ENCODE data around the gene AXIN2. TPM values are rescaled to one million over a fixed set of nuclear protein-coding genes. Genes with fewer than 3 reads are reported as not detected.
A peak's percentile ranks its signal among the peaks of the same experiment; 100 is the strongest.

The AXIN2 gene
- total RNA-seq, 1 donor from 2014 or later = 18.0 TPM

DNA sequence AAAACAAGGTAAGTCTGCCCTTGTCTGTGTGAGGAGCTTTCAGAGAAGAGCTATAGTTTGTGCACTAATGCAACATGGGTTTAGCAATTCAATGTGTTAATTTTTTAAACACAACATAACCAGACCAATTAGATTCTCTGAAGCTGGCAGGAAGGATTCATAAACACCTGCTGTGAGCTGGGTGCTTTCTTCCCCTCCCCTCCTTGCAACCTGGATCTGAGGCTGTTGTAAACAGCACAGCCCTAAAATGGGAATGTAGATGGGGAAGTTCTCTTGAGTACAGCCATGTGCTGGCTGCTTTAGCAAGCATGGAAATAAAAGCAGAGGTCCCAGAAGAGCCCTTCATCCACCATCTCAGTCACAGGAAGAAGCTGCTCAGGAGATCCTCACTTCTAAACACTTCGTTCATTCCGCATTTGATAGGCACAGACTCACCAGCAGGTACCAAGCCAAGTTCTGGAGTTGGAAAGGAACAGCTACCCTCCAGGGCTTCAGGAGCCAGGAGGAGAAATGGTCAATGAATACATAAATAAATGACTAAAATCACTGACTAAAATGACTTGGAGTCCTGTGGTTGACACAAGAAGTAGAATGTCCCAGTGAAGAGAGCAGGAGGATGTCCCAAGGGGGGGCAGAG, 21.7 kb downstream of the AXIN2 start:
- no peak for DNase-seq (ENCODE audit: low spot score)
- intact Hi-C loops (cut with DNase I) = no loop called here
- no peak for ATAC-seq

- DNase-seq (ENCODE audit: low spot score) (no peak), ATAC-seq (no peak)
- intact Hi-C loops (cut with DNase I) = no loop called here
Measured at GRCh38 chr17:65538675-65539529, 22.5 kb downstream of the AXIN2 start.

GRCh38 chr17:65537845-65538674, 23.4 kb downstream of the AXIN2 start:
- intact Hi-C loops (cut with DNase I) = no loop called here
- no peak for DNase-seq (ENCODE audit: low spot score)
- ATAC-seq = no peak

GRCh38 chr17:65537343-65537844, 24.1 kb downstream of the AXIN2 start:
- DNase-seq (ENCODE audit: low spot score) (no peak), ATAC-seq (no peak)
- intact Hi-C loops (cut with DNase I) = no loop called here

- DNase-seq (ENCODE audit: low spot score) (no peak), ATAC-seq (no peak)
- intact Hi-C loops (cut with DNase I) = no loop called here
Measured at GRCh38 chr17:65536573-65537342, 24.7 kb downstream of the AXIN2 start.

GRCh38 chr17:65535777-65536572, 25.5 kb downstream of the AXIN2 start:
- ATAC-seq (no peak), DNase-seq (ENCODE audit: low spot score) (no peak)
- intact Hi-C loops (cut with DNase I) = no loop called here

GRCh38 chr17:65533852-65534457, 27.5 kb downstream of the AXIN2 start:
- no peak for ATAC-seq
- intact Hi-C loops (cut with DNase I) = no loop called here
- no peak for DNase-seq (ENCODE audit: low spot score)

DNA sequence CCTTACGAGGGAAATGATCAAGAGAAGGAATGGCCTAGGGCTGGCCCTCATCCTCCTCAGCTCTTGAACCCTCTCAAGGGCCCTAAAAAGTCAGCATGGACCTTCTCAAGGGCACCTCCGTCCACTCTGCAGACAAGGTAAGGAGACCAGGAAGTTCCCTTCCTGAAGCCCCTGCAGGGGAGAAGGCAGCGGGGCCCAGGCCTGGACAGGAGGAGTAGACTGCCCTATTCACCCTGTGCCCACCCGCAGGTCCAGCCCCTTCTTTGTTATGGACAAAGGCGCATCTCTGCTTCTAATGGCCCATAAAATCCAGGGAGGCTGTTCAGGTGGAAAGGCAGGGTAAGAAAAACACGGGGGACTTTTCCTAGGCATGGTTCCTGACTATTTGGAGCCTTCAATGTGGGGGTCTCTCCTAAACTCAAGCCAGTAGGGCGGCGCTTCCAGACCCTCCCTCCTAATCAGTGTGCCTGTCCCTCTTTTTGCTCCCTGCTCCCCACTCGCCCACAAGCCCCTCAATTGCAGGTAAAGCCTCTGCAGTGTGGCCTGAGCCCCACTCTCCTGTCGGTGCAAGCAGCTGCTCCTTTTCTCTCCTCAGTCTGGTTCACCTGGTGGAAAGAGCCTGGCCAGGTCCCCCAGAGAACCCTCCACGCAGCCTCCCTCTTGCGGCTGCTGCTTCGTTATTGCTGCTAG, 28.2 kb downstream of the AXIN2 start:
- intact Hi-C loops (cut with DNase I) = no loop called here
- DNase-seq (ENCODE audit: low spot score) (no peak), ATAC-seq (no peak)

GRCh38 chr17:65532101-65532890, 29.2 kb downstream of the AXIN2 start:
- DNase-seq (ENCODE audit: low spot score) (no peak), ATAC-seq (no peak)
- intact Hi-C loops (cut with DNase I) = no loop called here

GRCh38 chr17:65531256-65532100, 30.0 kb downstream of the AXIN2 start:
- DNase-seq (ENCODE audit: low spot score) = no peak
- peak; percentile 84 for ATAC-seq
- intact Hi-C loops (cut with DNase I) = no loop called here

DNA sequence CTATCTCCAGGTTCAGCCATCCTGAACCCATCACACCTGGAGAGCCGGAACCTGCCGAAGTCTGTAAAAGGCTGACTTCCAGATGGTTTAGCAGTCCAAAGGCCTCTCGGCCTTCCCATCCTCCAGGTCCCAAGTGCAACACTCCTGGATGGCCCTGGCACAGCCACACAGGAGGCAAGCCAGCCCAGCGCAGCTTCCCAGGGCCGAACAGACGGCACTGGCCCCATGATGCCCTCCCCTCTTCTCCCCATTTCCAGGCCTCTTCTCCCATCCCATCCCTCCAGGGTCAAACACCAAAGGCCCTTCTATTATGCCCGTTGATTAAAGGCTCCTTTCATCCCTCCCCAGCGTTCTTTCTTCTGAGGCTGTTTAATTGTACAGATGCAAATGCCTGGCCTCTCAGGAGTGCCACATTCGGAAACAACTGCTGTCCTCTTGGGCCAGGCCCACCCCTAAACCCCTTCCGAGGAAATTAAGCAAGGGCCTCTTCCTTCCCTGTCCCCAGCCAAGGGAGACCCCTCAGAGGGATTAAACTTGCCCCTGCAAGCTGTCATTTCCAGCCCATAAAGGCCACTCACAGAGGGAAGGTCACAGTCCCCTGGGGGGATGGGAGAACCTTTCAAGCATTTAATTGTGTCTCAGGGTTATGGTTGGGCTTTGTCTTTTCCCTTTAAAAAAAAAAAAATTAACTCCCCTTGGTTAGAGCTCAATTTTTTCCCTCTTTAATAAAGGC, 30.8 kb downstream of the AXIN2 start:
- intact Hi-C loops (cut with DNase I) = no loop called here
- ATAC-seq (no peak), DNase-seq (ENCODE audit: low spot score) (no peak)

DNA sequence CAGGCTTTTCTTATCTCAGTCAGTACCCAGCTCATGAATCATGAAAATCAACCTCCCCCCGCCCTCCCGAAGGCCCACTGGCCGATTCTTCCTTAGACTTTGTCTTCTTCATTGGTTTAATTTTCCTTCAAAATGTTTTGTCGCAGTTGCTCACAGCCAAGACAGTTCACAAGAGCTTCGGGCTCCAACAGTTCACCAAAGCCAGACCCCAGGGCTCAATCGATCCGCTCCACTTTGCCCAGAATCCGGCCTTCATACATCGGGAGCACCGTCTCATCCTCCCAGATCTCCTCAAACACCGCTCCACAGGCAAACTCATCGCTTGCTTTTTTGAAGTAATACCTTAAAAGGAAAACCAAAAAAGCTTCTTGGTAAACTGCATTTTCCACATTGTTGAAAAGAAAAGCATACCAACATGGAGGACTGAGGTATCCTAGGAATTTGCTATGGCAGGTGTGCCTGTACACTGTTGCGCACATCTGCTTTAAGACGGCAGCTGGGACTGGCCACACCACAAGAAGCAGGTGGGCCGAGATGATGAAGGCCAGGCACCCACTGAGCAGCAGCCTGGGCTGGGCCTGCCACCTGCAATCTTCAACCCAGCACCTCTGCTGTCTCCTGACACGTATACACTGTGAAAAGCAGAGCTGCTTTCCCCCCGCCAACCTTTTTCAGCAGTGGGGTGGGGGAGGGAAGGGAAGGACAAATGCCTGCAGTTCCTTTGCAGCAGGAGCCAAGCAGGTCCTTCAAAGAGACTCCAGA, 31.5 kb downstream of the AXIN2 start:
- no peak for DNase-seq (ENCODE audit: low spot score)
- ATAC-seq = no peak
- intact Hi-C loops (cut with DNase I) = no loop called here

- DNase-seq (ENCODE audit: low spot score) (no peak), ATAC-seq (no peak)
- intact Hi-C loops (cut with DNase I) = no loop called here
Measured at GRCh38 chr17:65529040-65529633, 32.3 kb downstream of the AXIN2 start.

All from sciatic nerve (tissue), 2 donors.